ENCODE data around the gene NUP98. TPM values are rescaled to one million over a fixed set of nuclear protein-coding genes. Genes with fewer than 3 reads are reported as not detected.

NUP98 gene
- 78.7 TPM for total RNA-seq
- long read RNA-seq, transcript NUP98-209 (3 exons, 687 nt), result major isoform, 5 of 37 reads
- long read RNA-seq, partial matches to known transcripts, result 19 of 37 reads
- long read RNA-seq, other reads (novel, unspliced or antisense), result 9 of 37 reads

DNA sequence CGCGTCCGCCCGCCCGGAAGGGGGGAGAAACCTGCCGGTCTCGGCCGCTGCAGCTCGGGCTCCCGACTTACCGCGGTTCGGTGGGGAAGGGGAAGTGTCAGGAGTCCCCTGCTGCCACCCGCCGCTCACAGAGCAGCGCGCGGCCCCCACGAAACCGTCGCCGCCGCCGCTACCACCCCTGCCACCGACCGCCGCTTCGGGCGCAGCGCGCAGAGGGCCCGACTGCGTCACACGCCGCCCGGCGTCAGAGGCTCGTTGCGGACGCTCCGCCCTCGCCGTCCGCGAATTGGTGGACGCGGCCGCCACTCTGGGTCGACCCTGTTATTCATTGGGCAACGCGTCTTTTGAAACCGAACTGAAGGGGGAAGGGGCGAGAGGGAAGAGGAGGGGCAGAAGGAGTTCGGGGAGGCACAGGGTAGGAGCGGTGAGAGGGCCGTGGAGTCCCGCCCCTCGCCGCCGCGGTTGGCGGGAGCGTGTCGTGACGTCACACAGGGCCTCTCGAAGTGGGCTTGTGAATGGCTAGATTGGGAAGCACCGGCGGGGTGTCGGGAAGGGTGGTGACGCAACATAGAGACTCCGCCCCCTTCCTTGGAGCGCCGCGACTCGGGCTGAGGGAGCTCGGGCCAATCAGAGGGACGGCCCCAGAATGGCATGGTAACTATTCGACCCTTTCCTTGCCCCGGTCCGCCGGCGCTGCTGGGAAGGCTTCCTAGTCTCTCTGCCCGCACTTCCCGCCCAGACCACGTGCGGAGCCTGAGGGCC is at the start of gene NUP98:
TSS of gene NUP98 (minus strand) at position 226 of the 762 bp plus-strand sequence. CDS start 15,437 bp downstream, outside the sequence.
- DNase-seq (ENCODE audit: low spot score), result peak; percentile 100

DNA sequence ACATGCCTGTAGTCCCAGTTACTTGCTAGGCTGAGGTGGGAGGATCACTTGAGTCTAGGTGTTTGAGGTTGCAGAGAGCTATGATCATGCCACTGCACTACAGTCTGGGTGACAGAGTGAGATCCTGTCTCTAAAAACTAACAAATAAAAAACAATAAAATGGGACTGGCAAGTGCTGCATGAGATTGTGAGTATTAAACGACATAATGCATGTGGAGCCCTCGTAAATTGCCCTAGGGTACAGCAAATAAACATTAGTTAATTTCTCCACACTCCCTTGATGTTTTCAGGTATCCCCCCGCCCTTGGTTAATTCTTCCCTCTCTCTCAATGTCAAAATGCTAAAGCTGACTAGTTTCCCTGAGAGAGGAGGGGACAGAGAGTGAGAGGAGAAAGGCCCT is 48.3 kb upstream of the NUP98 start:
- DNase-seq (ENCODE audit: low spot score), result no peak

DNA sequence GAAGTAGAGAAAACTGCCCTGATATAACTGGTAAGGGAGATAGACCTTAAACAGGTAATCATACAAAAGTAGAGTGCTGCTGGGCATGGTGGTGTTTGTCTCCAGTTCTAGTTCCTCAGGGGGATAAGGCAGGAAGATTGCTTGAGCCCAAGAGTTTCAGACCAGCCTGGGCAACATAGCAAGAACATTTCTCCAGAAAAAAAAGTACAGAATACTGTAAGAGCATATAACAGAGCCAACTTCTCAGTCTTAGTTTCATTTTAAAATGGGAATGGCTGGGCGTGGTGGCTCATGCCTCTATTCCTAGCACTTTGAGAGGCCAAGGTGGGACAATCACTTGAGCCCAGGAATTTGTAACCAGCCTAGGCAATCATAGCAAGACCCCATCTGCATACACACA is 47.9 kb upstream of the NUP98 start:
- DNase-seq (ENCODE audit: low spot score), result no peak

DNA sequence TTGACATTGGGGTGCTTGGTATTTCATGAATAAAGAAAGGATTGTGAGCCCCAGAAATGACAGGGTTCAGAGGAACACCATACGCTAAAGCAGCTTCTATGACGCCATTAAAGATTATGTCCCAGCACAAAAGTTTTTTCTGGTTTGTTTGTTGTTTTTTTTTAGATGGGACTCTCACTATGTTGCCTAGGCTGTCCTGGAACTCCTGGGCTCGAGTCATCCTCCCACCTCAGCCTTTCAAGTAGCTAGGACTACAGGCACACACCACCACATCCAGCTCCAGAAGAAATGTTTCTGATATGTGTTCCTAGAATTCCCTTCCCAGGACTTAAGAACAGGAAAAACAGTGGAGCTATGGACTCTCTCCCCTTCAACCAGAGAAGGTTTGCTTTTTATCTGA is 46.0 kb upstream of the NUP98 start:
- DNase-seq (ENCODE audit: low spot score), result no peak

DNA sequence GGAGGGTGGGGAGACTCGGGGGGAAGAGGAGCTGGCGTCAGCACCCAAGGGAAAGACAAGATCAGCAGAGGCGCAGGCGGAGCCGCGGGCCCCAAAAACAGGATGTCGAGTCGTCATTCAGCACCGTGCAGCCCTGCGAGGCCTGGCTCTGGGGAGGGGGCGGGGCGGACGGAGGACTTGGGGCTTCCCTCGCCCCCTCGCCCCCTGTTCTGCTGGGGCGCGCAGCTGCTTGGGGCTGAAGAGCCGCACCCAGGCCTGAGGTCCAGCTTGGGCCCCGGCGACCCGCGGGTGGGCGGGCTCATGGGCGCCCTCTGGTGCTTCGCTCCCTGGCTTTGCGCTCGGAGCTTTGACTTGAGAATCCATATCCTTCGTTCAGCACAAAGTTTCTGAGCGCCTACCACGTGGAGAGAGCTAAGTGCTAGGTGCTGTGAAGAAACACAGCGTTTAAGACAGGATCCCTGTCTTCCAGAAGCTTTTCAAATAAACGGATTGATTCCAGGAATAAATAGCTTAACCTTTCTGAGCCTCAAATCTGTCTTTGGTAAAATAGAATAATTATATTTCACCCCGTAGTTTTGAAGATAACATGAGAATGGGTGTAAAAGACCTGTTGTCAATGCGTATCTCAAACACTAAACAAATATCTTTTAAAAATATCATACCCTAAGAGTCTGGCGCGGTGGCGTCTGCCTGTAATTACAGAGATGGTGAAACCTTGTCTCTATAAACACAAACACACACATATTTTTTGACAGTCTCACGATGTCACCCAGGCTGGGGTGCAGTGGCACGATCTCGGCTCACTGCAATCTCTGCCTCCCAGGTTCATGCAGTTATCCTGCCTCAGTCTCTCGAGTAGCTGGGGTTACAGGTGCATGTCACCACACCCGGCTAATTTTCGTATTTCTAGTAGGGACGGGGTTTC is 44.3 kb upstream of the NUP98 start:
- peak; percentile 94 for DNase-seq (ENCODE audit: low spot score)

DNA sequence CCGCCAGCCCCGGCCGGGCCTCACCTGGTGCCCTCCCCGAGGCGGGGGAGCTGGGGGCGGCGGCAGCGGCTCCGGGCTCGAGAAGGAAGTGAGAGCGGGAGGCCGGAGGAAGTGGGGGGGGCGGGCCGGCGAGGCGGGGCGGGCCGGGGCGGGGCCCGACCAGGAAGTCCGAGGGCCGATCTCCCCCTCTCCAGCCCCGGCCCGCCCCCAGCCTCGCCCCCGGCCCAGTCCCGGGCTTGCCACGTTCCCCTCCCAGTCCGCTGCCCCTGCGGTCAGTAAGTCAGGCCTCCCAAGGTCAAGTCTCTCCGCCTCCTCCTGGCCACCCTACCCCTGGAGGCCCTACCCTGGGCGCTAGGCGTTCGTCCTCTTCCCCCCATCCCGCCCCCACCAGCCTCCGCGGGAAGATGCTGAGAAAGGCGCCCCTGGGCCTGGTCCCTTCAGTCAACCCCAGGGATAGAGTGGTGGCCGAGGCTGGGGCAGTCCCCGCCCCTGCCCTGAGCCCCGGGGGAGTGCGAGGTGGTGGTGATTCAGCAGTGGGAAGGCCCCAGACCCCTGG is 43.6 kb upstream of the NUP98 start, which contains the start of gene RHOG:
TSS of gene RHOG (minus strand) at position 90 of the 556 bp plus-strand sequence. CDS start 12,821 bp downstream, outside the sequence.
- peak; percentile 94 for DNase-seq (ENCODE audit: low spot score)

DNA sequence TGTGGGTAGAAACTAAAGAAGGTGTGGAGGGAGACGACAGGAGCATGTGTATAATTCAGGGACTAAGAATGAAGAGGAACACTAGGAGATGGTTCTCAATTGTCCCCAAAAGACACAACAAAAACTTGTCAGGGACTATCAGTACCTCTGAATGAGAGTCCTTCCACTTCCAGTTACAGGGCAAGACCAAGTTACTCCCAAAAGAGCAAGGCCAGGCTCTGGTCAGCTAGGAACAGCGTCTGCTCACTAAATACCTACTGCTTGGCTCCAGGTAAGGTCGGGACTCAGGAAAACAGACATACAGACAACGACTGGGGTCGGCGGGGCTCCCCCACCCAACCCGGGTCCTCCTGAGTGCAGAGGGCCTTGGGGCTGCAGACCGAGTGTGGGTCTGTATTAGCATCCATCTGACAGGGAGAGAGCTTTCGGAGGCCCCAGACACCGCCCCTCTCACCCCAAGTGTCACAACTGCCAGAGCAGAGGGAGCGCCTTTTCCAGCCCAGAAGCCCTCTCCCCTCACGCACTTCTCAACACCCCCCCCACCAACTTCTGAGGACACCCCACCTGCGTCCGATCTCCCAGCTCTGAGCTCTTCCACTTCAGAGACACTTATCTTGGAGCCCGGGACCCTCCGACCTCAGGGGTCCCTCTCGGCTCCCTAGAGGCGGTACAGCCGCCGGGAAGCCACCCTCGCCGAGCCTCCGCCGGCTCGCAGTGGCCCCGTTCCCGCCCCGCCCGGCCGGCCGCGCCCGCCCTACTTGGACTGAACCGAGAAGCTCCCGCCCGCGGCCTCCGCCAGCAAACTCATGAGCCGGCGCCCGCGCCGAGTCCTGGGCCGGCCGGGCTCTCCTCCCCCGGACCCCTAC is 42.9 kb upstream of the NUP98 start:
- DNase-seq (ENCODE audit: low spot score), result no peak

DNA sequence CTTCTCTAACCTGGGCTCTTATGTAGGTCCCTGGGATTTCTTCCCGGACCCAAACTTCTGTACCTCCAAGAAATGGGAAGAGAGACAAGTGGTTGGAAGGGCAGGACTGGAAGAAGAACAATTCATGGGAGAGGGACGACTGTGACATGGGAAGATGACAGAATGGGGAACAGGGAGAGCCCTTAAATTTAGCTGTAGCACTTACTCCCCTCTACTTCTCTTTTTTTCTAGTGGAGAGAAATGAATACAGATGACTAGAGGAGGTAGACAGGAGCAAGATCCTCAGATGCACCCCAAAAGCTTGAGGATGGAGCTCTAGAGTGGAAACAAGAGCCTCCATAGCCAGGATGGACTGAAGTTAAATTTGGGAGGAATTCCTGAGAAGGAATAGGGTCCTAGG is 41.1 kb upstream of the NUP98 start:
- DNase-seq (ENCODE audit: low spot score), result no peak

DNA sequence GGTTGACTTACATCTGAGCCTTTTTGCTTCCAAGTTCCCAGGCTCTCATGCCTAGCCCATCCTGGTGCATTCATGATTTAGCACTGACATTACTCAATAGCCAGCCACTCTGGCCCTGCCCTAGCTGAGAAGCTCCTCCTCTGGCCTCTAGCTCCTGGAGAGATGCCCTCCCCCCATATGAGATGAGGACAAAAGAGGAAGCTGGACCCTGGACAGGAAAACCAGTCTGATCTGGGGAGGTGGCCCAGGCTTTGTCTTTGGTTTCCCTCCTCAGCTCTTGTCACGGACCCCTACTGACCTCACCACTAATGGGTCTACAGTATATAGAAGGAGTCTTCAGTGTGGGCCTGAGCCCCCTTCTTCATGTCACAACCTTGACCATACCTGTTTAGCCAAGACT is 40.4 kb upstream of the NUP98 start:
- DNase-seq (ENCODE audit: low spot score), result no peak

DNA sequence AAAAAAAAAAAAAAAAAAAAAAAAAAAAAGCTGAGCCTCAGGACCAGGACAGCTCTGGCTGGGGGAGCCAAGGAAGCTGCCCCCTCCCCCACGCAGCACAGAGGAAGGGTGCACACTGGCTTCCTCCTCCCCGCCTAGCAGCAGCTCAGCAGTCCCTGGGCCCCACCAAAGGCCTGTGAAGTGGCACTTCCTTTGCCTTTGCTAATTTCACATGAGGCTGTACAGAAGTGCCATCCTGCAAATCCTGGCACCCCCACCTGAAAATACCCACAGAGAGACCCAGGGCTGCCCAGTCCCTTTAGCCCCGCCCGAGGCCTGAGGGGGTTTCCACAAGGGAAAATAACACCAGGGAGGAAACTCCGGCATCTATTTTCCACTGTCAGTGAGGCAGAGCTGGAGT is 39.5 kb upstream of the NUP98 start:
- DNase-seq (ENCODE audit: low spot score), result no peak

DNA sequence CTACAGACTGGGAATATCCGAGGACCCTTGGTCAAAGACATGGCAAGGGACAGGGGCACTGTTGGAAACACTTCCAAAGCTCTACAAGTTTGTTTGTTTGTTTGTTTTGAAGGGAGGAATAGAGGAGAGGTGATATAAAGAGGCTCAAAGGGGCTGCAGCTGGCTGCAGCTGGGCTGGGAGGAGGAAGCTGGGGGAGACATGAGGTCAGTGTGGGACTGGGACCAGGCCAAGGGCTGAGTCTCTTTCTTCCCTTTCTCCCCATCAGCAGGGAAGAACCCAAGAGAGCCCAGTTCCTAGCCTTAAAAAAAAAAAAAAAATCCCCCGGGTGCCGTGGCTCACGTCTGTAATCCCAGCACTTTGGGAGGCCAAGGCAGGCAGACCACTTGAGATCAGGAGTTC is 38.4 kb upstream of the NUP98 start:
- DNase-seq (ENCODE audit: low spot score), result no peak

DNA sequence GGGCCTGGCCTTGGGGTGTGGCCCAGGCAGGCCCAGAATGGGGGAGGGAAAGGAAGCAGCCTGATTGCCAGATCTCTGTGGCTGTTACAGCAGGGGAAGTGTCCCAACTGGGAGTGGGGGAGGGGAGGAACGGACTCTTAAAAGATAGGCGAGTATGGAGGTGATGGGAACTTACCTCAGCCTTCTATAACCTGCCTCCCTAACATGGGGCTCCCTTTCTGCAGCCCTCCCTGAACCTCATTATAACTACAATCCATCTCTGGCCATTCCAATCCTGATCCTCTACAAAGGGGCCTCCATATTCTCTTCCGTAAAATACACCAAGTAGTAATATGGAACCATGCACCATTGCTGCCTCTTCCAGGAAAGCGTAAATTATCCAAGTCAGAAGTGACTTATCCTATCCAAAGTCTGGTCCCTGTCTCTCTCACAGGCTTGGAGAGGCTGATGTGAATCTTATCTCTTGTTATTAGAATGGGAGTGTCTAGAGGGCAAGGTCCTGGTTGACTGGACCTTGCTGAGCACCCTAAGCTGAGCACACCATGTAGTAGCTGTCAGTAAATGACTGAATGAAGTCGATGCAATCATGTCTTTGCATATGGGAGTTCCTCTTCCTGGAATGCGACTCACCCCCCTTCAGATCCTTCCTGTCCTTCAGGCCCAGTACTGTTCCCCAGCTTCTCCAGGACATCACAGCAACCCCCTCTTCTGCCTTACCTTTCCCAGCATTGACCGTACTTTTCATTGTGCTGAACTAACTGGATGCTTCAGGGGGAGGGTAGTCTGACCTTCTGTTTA is 37.5 kb upstream of the NUP98 start:
- no peak for DNase-seq (ENCODE audit: low spot score)

DNA sequence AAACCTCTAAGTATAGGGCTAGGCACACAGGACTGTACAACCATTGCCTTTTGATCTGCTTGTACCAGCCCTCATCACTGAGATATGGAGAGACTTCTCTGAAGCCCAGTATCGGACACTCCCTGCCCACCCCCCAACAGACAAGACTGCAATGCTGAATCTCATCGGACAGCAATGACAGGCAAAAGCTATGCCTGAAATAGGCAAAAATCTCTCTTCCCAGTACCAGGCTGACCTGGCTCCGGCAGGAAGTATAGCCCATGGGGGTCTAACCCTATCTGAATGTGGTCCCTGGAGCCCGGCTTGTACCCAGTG is 37.0 kb upstream of the NUP98 start:
- DNase-seq (ENCODE audit: low spot score), result no peak

DNA sequence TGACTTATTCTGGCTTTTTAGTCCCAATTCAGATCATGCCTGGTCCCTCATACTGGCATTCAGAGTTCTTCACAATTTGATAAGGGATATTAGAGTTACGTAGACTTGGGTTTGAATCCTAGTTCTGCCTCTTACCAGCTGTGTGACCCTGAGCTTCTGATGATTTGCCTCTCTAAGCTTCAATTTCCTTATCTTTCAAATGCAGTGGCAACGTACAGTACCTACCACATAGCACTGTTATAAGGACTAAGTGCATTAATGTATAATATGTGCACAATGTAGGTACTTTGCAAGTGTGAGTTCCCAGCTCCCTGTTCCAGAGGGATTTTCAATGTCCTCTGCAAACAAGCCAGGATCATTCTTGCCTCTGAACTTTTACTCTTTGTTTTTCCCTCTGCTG is 36.1 kb upstream of the NUP98 start:
- DNase-seq (ENCODE audit: low spot score), result no peak

DNA sequence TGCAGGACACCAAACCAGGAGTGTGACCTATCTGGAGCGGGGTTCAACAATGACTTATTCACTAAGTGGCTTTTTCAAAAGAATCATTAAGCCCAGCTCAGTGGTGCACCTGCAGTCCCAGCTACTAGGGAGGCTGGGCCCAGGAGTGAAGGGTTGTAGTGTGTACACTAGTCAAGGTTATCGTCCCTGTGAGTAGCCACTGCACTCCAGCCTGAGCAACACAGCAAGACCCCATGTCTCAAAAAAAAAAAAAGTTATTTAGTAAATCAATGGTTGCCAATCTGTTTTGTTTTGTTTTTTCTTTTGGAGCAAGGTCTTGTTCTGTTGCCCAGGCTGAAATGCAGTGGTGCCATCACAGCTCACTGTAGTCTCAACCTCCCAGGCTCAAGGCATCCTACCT is 35.5 kb upstream of the NUP98 start:
- no peak for DNase-seq (ENCODE audit: low spot score)

DNA sequence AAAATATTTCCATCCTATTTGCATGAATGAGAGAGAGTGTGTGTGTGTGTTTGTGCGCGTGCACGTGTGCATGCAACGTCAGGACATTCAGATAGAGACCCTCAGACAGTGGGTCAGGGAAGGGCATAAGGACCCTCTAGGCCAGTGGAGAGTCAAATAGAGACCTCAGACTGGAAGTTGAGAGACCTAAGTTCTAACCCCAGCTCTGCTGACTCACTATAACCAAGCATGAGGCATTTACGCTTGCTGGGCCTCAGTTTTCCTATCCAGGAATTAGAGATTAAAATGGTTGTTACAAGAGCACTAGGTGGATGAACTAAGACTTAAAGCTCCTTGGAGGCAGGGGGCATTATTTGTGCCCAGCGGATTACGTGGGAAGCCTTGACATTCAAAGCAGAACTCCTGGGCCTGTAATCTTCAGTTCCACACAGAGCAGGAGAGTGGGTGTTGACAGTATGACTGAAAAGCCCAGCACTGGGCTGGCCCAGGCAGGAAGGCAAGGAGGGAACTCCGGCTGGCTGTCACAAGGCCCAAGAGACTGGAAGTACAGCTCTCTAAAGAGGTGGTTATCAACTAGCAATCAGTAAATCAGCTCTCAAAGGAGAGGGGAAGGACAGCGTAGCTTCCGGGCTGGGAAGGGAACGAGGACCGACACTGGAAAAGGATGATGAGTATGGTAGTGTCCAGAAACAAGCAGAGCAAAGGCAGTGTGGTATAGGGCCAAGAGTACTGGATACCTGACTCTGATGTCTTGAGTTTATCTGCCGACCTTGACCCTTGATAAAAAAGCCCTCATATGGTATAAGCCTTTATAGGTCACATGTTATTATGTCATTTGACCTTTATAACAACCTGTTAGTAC is 34.3 kb upstream of the NUP98 start:
- DNase-seq (ENCODE audit: low spot score), result no peak

DNA sequence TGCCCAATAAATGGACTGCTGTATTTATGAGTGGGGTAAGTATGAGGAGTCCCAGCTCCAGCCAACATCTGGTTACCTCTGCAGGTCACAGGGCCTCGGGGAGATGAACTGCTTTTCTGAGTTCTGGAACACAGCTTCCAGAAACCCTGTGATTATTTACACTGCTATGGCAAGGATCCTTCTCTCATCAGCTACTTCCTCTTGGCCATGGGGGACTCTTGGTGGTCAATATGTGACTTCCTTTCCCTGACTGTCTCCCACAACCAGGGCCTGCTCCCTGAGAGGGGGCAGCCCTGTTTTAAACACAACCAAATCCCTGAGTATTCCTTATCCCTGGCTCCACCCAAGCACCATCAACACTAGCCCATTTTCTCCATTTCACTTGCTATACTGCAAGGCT is 33.4 kb upstream of the NUP98 start:
- DNase-seq (ENCODE audit: low spot score), result no peak

DNA sequence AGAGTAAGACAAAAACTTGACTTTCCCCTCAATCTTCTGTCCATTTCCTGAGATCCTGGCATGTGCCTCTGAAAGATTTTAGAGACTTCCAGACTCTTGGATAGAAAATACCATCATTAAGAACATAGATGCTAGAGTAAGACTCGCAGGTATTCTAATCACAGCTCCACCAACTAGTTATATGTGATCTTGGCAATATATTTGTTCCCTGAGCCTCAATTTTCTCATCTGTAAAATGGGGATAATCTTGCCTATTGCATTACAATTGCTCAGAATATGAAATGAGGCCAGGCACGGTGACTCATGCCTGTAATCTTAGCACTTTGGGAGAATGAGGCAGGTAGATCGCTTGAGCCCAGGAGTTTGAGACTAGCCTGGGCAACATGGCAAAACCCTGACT is 32.7 kb upstream of the NUP98 start:
- DNase-seq (ENCODE audit: low spot score), result no peak
